ENCODE results near the gene HEBP1. TPM values are rescaled to one million over a fixed set of nuclear protein-coding genes. Genes with fewer than 3 reads are reported as not detected.

Gene HEBP1
- total RNA-seq, 2 experiments from 2014 or later: 13.2 to 14.6 TPM

- Mint-ChIP-seq H3K27me3 (ENCODE audit: low read depth) (peaks cover 5% of the 10 kb centered on the region), H3K27ac (no peak overlapping the region), H3K9me3 (ENCODE audit: insufficient read depth) (no peaks in the 10 kb centered on the region), H3K4me1 (ENCODE audit: low read depth) (peaks cover 10% of the 10 kb centered on the region), H3K4me3 (no peak overlapping the region), H3K36me3 (ENCODE audit: low read depth) (peaks cover 3% of the 10 kb centered on the region)
- no peak for ATAC-seq
- ChIA-PET POLR2A (no interaction called here), CTCF (interaction anchor here (0.9 to 1.2 kb wide), 2 partner anchors 251 to 296 kb away, joined by 3 read pairs; no protein-coding TSS in a partner anchor)
- no peak for DNase-seq
These were observed 39.3 kb downstream of the HEBP1 start for GRCh38 chr12:12960639-12961209.

GRCh38 chr12:12958886-12959285, 41.2 kb downstream of the HEBP1 start:
- CTCF ChIA-PET: no interaction called here
- Mint-ChIP-seq H3K4me1 (ENCODE audit: low read depth) (peaks cover under 1% of the 10 kb centered on the region), H3K9me3 (ENCODE audit: insufficient read depth) (no peaks in the 10 kb centered on the region), H3K27ac (no peak overlapping the region), H3K36me3 (ENCODE audit: low read depth) (no peaks in the 10 kb centered on the region), H3K27me3 (ENCODE audit: low read depth) (peaks cover 8% of the 10 kb centered on the region), H3K4me3 (no peak overlapping the region)
- no peak for ATAC-seq
- no peak for DNase-seq
- POLR2A ChIA-PET: no interaction called here

- ChIA-PET POLR2A (no interaction called here), CTCF (interaction anchor here (0.9 kb wide), 2 partner anchors 22 to 257 kb away, joined by 3 read pairs; no protein-coding TSS in a partner anchor)
- no peak overlapping the region for H3K4me3 Mint-ChIP-seq
- H3K36me3 Mint-ChIP-seq (ENCODE audit: low read depth): no peaks in the 10 kb centered on the region
- no peak for ATAC-seq
- H3K27ac Mint-ChIP-seq: no peak overlapping the region
- no peaks in the 10 kb centered on the region for H3K4me1 Mint-ChIP-seq (ENCODE audit: low read depth)
- no peaks in the 10 kb centered on the region for H3K9me3 Mint-ChIP-seq (ENCODE audit: insufficient read depth)
- DNase-seq: no peak
- peaks cover 8% of the 10 kb centered on the region for H3K27me3 Mint-ChIP-seq (ENCODE audit: low read depth)
These were observed 45.0 kb downstream of the HEBP1 start for GRCh38 chr12:12954878-12955625.

GRCh38 chr12:12954356-12954755, 45.7 kb downstream of the HEBP1 start:
- ATAC-seq (no peak), DNase-seq (no peak)
- ChIA-PET POLR2A (no interaction called here), CTCF (interaction anchor here (0.7 to 0.9 kb wide), 2 partner anchors 258 to 302 kb away, joined by 3 read pairs; no protein-coding TSS in a partner anchor)
- no peak overlapping the region for H3K4me3 Mint-ChIP-seq
- no peaks in the 10 kb centered on the region for H3K4me1 Mint-ChIP-seq (ENCODE audit: low read depth)
- no peaks in the 10 kb centered on the region for H3K9me3 Mint-ChIP-seq (ENCODE audit: insufficient read depth)
- no peak overlapping the region for H3K27ac Mint-ChIP-seq
- peaks cover 8% of the 10 kb centered on the region for H3K27me3 Mint-ChIP-seq (ENCODE audit: low read depth)
- no peaks in the 10 kb centered on the region for H3K36me3 Mint-ChIP-seq (ENCODE audit: low read depth)

GRCh38 chr12:12952036-12952435, 48.0 kb downstream of the HEBP1 start, which contains the start of gene GPRC5D:
GPRC5D (minus strand) TSS chr12:12952170; CDS start chr12:12950384, 1,786 bp downstream.
- ATAC-seq (no peak), DNase-seq (no peak)
- no peak within 1 kb of the TSS for H3K4me3 Mint-ChIP-seq
- no peak within 1 kb of the TSS for H3K27ac Mint-ChIP-seq
- H3K36me3 Mint-ChIP-seq (ENCODE audit: low read depth): no peaks in the 10 kb centered on the region
- ChIA-PET CTCF (no interaction called here), POLR2A (no interaction called here)
- H3K4me1 Mint-ChIP-seq (ENCODE audit: low read depth): no peaks in the 10 kb centered on the region
- H3K9me3 Mint-ChIP-seq (ENCODE audit: insufficient read depth): no peaks in the 10 kb centered on the region
- H3K27me3 Mint-ChIP-seq (ENCODE audit: low read depth): peaks cover 3% of the 10 kb centered on the region

GRCh38 chr12:12951504-12951903, 48.6 kb downstream of the HEBP1 start:
- H3K27me3 Mint-ChIP-seq (ENCODE audit: low read depth): peaks cover 3% of the 10 kb centered on the region
- H3K36me3 Mint-ChIP-seq (ENCODE audit: low read depth): no peaks in the 10 kb centered on the region
- no peaks in the 10 kb centered on the region for H3K4me1 Mint-ChIP-seq (ENCODE audit: low read depth)
- ChIA-PET POLR2A (no interaction called here), CTCF (no interaction called here)
- no peak for DNase-seq
- no peaks in the 10 kb centered on the region for H3K9me3 Mint-ChIP-seq (ENCODE audit: insufficient read depth)
- ATAC-seq: no peak
- no peak overlapping the region for H3K4me3 Mint-ChIP-seq
- no peak overlapping the region for H3K27ac Mint-ChIP-seq

- peaks cover 7% of the 10 kb centered on the region for H3K27me3 Mint-ChIP-seq (ENCODE audit: low read depth)
- DNase-seq (no peak), ATAC-seq (no peak)
- no peaks in the 10 kb centered on the region for H3K36me3 Mint-ChIP-seq (ENCODE audit: low read depth)
- no peak overlapping the region for H3K4me3 Mint-ChIP-seq
- no peak overlapping the region for H3K27ac Mint-ChIP-seq
- no peaks in the 10 kb centered on the region for H3K4me1 Mint-ChIP-seq (ENCODE audit: low read depth)
- ChIA-PET POLR2A (no interaction called here), CTCF (interaction anchor here (1.0 to 2.0 kb wide), 2 partner anchors 9 to 31 kb away, joined by 3 to 5 read pairs; no protein-coding TSS in a partner anchor)
- no peaks in the 10 kb centered on the region for H3K9me3 Mint-ChIP-seq (ENCODE audit: insufficient read depth)
These were observed 52.2 kb downstream of the HEBP1 start for GRCh38 chr12:12947902-12948301.

- ChIA-PET CTCF (interaction anchor here (1.0 kb wide), 2 partner anchors 10 to 31 kb away, joined by 3 to 4 read pairs; no protein-coding TSS in a partner anchor), POLR2A (no interaction called here)
- no peak for DNase-seq
- peaks cover 7% of the 10 kb centered on the region for H3K27me3 Mint-ChIP-seq (ENCODE audit: low read depth)
- H3K4me3 Mint-ChIP-seq: no peak overlapping the region
- no peaks in the 10 kb centered on the region for H3K9me3 Mint-ChIP-seq (ENCODE audit: insufficient read depth)
- H3K27ac Mint-ChIP-seq: no peak overlapping the region
- H3K36me3 Mint-ChIP-seq (ENCODE audit: low read depth): no peaks in the 10 kb centered on the region
- no peak for ATAC-seq
- H3K4me1 Mint-ChIP-seq (ENCODE audit: low read depth): no peaks in the 10 kb centered on the region
These were observed 53.2 kb downstream of the HEBP1 start for GRCh38 chr12:12946686-12947355.

GRCh38 chr12:12945591-12945990, 54.5 kb downstream of the HEBP1 start:
- peaks cover 7% of the 10 kb centered on the region for H3K27me3 Mint-ChIP-seq (ENCODE audit: low read depth)
- H3K36me3 Mint-ChIP-seq (ENCODE audit: low read depth): no peaks in the 10 kb centered on the region
- ChIA-PET CTCF (no interaction called here), POLR2A (no interaction called here)
- DNase-seq (no peak), ATAC-seq (no peak)
- no peaks in the 10 kb centered on the region for H3K9me3 Mint-ChIP-seq (ENCODE audit: insufficient read depth)
- H3K4me1 Mint-ChIP-seq (ENCODE audit: low read depth): no peaks in the 10 kb centered on the region
- H3K4me3 Mint-ChIP-seq: no peak overlapping the region
- no peak overlapping the region for H3K27ac Mint-ChIP-seq

- ChIA-PET POLR2A (no interaction called here), CTCF (no interaction called here)
- Mint-ChIP-seq H3K9me3 (ENCODE audit: insufficient read depth) (no peaks in the 10 kb centered on the region), H3K4me1 (ENCODE audit: low read depth) (no peaks in the 10 kb centered on the region), H3K27ac (no peak overlapping the region), H3K27me3 (ENCODE audit: low read depth) (peaks cover 7% of the 10 kb centered on the region), H3K4me3 (no peak overlapping the region), H3K36me3 (ENCODE audit: low read depth) (no peaks in the 10 kb centered on the region)
- ATAC-seq (no peak), DNase-seq (no peak)
These were observed 56.3 kb downstream of the HEBP1 start for GRCh38 chr12:12943586-12944260.

GRCh38 chr12:12941450-12942350, 58.4 kb downstream of the HEBP1 start:
- DNase-seq (no peak), ATAC-seq (no peak)
- Mint-ChIP-seq H3K9me3 (ENCODE audit: insufficient read depth) (no peaks in the 10 kb centered on the region), H3K4me3 (no peak overlapping the region), H3K36me3 (ENCODE audit: low read depth) (no peaks in the 10 kb centered on the region), H3K4me1 (ENCODE audit: low read depth) (no peaks in the 10 kb centered on the region), H3K27me3 (ENCODE audit: low read depth) (peaks cover 7% of the 10 kb centered on the region), H3K27ac (no peak overlapping the region)
- CTCF ChIA-PET: interaction anchor here (1.2 to 1.6 kb wide), 3 partner anchors 26 to 270 kb away, joined by 3 to 4 read pairs (median 4); no protein-coding TSS in a partner anchor
- POLR2A ChIA-PET: no interaction called here

All from activated CD8-positive, alpha-beta T cell treated with anti-CD3 and anti-CD28 coated beads, Interleukin-2, amount 10 ng/mL, durations not matched to agents 7 days and 5 days (primary cell).